GM08714 (cell line): Measurements from ENCODE around the gene TRIO.

Experiments
- H3K4me3 ChIP-seq: fragments of 200-500 bp; sonication (Bioruptor generic); 2 replicates; pipeline ENCODE4 v1.5.1; 2014; ENCODE audit warnings: mild to moderate bottlenecking, low read length, inconsistent platforms
- ZNF274 ChIP-seq: IDR thresholded peaks from 2 replicates; pipeline ENCODE4 v1.6.1; 2012; ENCODE audit warnings: mild to moderate bottlenecking, low read depth, low read length

The TRIO gene

GRCh38 chr5:14508046-14508445 is 364.9 kb downstream of the TRIO start:
- no peak overlapping the region for H3K4me3 ChIP-seq
- no peak for TF ChIP-seq ZNF274

- no peak for TF ChIP-seq ZNF274
- H3K4me3 ChIP-seq = no peak overlapping the region
Observed at GRCh38 chr5:14509556-14509955, 366.4 kb downstream of the TRIO start.

- TF ChIP-seq ZNF274 = no peak
- H3K4me3 ChIP-seq = no peak overlapping the region
Observed at GRCh38 chr5:14510156-14510734, 367.1 kb downstream of the TRIO start.

GRCh38 chr5:14510880-14511279 is 367.7 kb downstream of the TRIO start:
- H3K4me3 ChIP-seq = no peak overlapping the region
- no peak for TF ChIP-seq ZNF274

GRCh38 chr5:14512574-14512973 is 369.4 kb downstream of the TRIO start:
- TF ChIP-seq ZNF274 = no peak

GRCh38 chr5:14513266-14513665 is 370.1 kb downstream of the TRIO start:
- TF ChIP-seq ZNF274 = no peak
- H3K4me3 ChIP-seq = no peak overlapping the region

More at GRCh38 chr5:14512574-14512973, 369.4 kb downstream of the TRIO start:
- H3K4me3 ChIP-seq = no peak overlapping the region

- no peak for TF ChIP-seq ZNF274
- H3K4me3 ChIP-seq = no peak overlapping the region
Observed at GRCh38 chr5:14516901-14517300, 373.8 kb downstream of the TRIO start.

- TF ChIP-seq ZNF274 = no peak
- no peak overlapping the region for H3K4me3 ChIP-seq
Observed at GRCh38 chr5:14518638-14519037, 375.5 kb downstream of the TRIO start.

GRCh38 chr5:14521748-14522147 is 378.6 kb downstream of the TRIO start:
- H3K4me3 ChIP-seq = no peak overlapping the region
- no peak for TF ChIP-seq ZNF274

GRCh38 chr5:14522721-14523120 is 379.6 kb downstream of the TRIO start:
- no peak for TF ChIP-seq ZNF274
- H3K4me3 ChIP-seq = no peak overlapping the region

- no peak for TF ChIP-seq ZNF274
- no peak overlapping the region for H3K4me3 ChIP-seq
Observed at GRCh38 chr5:14523243-14524034, 380.3 kb downstream of the TRIO start.

GRCh38 chr5:14525397-14525796 is 382.3 kb downstream of the TRIO start:
- no peak overlapping the region for H3K4me3 ChIP-seq
- no peak for TF ChIP-seq ZNF274

- no peak overlapping the region for H3K4me3 ChIP-seq
- TF ChIP-seq ZNF274 = no peak
Observed at GRCh38 chr5:14526493-14526892, 383.4 kb downstream of the TRIO start.

- no peak overlapping the region for H3K4me3 ChIP-seq
- TF ChIP-seq ZNF274 = no peak
Observed at GRCh38 chr5:14528115-14528514, 385.0 kb downstream of the TRIO start.

- no peak for TF ChIP-seq ZNF274
- H3K4me3 ChIP-seq = no peak overlapping the region
Observed at GRCh38 chr5:14528926-14529325, 385.8 kb downstream of the TRIO start.

GRCh38 chr5:14531668-14532067 is 388.5 kb downstream of the TRIO start:
- no peak for TF ChIP-seq ZNF274
- no peak overlapping the region for H3K4me3 ChIP-seq

GRCh38 chr5:14532180-14532579 is 389.0 kb downstream of the TRIO start:
- no peak for TF ChIP-seq ZNF274
- H3K4me3 ChIP-seq = no peak overlapping the region
